A673 (cell line): Measurements from ENCODE around the gene CELSR1. TPM values are rescaled to one million over a fixed set of nuclear protein-coding genes. Genes with fewer than 3 reads are reported as not detected.

Experiments
- BruUV-seq: library from RNA; stranded (reverse); fragments of 400-500 nt; replicated peaks from 2 replicates; lab custom pipeline; 2021; lab: Mats Ljungman, UMichigan
- CTCF ChIA-PET: fragments of 300-600 bp; sonication (Branson Sonifier 250); formaldehyde crosslinking; loops from one replicate; lab custom pipeline; 2022; ENCODE audit warnings: antibody characterized with exemption; lab: Charles Lee
- POLR2A ChIA-PET: fragments of 300-600 bp; sonication (Branson Sonifier 250); formaldehyde crosslinking; loops from one replicate; lab custom pipeline; 2022; ENCODE audit warnings: antibody characterized with exemption; ENCODE audit not compliant: low non-redundant PET; lab: Charles Lee
- DNase-seq: peaks from one replicate; pipeline ENCODE4 v3.0.0-alpha.2; 2015; ENCODE audit warnings: low spot score
- H3K27ac ChIP-seq: fragments of 200-600 bp; sonication (generic); 2 replicates; pipeline ENCODE4 v1.5.1; 2016; ENCODE audit warnings: mixed run types, low read depth, mild to moderate bottlenecking, mixed read lengths, antibody characterized with exemption, low read length; ENCODE audit not compliant: poor library complexity, severe bottlenecking
- H3K27me3 ChIP-seq: fragments of 200-600 bp; sonication (generic); replicated peaks from 2 replicates; pipeline ENCODE4 v1.6.1; 2017; ENCODE audit warnings: mixed run types, low read depth, mild to moderate bottlenecking, mixed read lengths, antibody characterized with exemption, low read length; ENCODE audit not compliant: insufficient read depth, poor library complexity
- H3K36me3 ChIP-seq: fragments of 200-600 bp; sonication (generic); 2 replicates; pipeline ENCODE4 v1.6.1; 2016; ENCODE audit warnings: mixed run types, mild to moderate bottlenecking, mixed read lengths, antibody characterized with exemption, low read length; ENCODE audit not compliant: insufficient read depth, poor library complexity, severe bottlenecking
- H3K4me1 ChIP-seq: fragments of 200-600 bp; sonication (generic); 2 replicates; pipeline ENCODE4 v1.6.1; 2017; ENCODE audit warnings: mixed run types, mild to moderate bottlenecking, mixed read lengths, antibody characterized with exemption, low read length; ENCODE audit not compliant: insufficient read depth, poor library complexity, severe bottlenecking
- H3K4me3 ChIP-seq: fragments of 200-600 bp; sonication (generic); 2 replicates; pipeline ENCODE4 v1.5.1; 2016; ENCODE audit warnings: low read depth, mixed run types, mild to moderate bottlenecking, mixed read lengths, low read length; ENCODE audit not compliant: poor library complexity, severe bottlenecking
- H3K9me3 ChIP-seq: fragments of 200-600 bp; sonication (generic); 2 replicates; pipeline ENCODE4 v1.6.1; 2016; ENCODE audit warnings: mixed run types, low read depth, mild to moderate bottlenecking, mixed read lengths, antibody characterized with exemption, low read length; ENCODE audit not compliant: poor library complexity, severe bottlenecking
- EZH2 ChIP-seq: fragments of 200-600 bp; sonication (generic); IDR thresholded peaks from 2 replicates; pipeline ENCODE4 v1.6.1; 2017; ENCODE audit warnings: borderline replicate concordance, low read depth, mild to moderate bottlenecking, mixed read lengths, antibody characterized with exemption, low read length; ENCODE audit not compliant: poor library complexity, severe bottlenecking
- intact Hi-C: fragments of 100-400 bp; cut with micrococcal nuclease; formaldehyde crosslinking; loops from one replicate; pipeline ENCODE4 v1.10.0; 2022; ENCODE audit not compliant: unreplicated experiment
- total RNA-seq: library from RNA; stranded (reverse); gene quantifications from 2 replicates; pipeline ENCODE4 v1.2.3, GENCODE V29; 2021
- TF ChIP-seq, protein P1 (sequence below): fragments of 300-800, 200-600 bp; sonication (generic); conservative IDR thresholded peaks from 2 replicates; pipeline ENCODE4 v1.5.1; 2017; ENCODE audit warnings: low read depth, mild to moderate bottlenecking, antibody characterized with exemption, low read length, moderate library complexity, mixed read lengths

Gene CELSR1
- total RNA-seq, 1 experiment from 2014 or later = 2.3 TPM

DNA sequence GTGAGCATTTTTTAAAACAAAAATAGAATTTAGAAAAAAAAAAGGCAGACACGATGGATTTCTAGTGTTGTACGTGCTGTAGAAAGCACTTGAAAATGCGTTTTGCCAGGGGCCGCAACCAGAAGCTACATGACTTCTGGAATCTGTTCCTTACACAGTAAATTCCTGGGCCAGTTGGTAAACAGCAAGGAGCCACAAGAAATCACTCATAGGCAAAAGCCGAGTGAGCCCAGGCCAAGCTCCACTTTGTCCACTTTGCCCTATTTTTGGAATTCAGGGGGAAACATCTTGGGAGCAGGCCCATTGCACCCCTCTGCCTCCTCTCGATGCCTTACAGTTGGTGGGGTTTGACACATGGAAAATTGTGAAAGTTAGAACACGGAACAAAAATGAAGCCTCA lies 4.1 kb upstream of the CELSR1 start:
- TF ChIP-seq, protein P1, sequence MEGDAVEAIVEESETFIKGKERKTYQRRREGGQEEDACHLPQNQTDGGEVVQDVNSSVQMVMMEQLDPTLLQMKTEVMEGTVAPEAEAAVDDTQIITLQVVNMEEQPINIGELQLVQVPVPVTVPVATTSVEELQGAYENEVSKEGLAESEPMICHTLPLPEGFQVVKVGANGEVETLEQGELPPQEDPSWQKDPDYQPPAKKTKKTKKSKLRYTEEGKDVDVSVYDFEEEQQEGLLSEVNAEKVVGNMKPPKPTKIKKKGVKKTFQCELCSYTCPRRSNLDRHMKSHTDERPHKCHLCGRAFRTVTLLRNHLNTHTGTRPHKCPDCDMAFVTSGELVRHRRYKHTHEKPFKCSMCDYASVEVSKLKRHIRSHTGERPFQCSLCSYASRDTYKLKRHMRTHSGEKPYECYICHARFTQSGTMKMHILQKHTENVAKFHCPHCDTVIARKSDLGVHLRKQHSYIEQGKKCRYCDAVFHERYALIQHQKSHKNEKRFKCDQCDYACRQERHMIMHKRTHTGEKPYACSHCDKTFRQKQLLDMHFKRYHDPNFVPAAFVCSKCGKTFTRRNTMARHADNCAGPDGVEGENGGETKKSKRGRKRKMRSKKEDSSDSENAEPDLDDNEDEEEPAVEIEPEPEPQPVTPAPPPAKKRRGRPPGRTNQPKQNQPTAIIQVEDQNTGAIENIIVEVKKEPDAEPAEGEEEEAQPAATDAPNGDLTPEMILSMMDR = no peak
- no peak for TF ChIP-seq EZH2
- no peak for DNase-seq
- ChIA-PET CTCF (interaction anchor here (0.6 to 1.6 kb wide), 5 partner anchors 9 to 186 kb away, joined by 3 to 19 read pairs (median 3); no protein-coding TSS in a partner anchor), POLR2A (no interaction called here)
- Histone ChIP-seq H3K36me3 (no peaks in the 10 kb centered on the region), H3K4me1 (peaks cover 10% of the 10 kb centered on the region), H3K4me3 (no peak overlapping the region), H3K9me3 (no peaks in the 10 kb centered on the region), H3K27ac (no peak overlapping the region), H3K27me3 (peaks cover 11% of the 10 kb centered on the region)
- BruUV-seq = no TSS peak
- intact Hi-C loops = no loop called here

DNA sequence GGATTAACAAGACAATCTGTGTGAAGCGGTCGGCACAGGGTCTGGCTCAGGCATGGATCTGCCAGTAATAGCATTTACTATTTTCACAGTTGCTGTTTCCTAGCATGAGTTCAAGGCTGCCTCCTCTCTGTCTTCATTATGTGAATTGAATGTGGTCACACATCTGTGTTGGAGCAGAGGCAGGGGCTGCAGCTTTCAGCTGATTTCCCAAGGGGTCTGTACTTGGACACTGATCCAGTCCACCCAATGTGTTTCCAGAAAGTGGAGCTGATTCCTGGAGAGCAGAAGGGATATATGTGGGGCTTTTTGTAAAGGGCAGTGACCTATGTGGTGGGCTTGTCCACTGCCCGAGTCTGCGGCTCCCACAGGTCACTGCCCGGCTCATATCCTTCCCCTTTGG lies 3.5 kb upstream of the CELSR1 start:
- POLR2A ChIA-PET = no interaction called here
- no peaks in the 10 kb centered on the region for H3K36me3 ChIP-seq
- CTCF ChIA-PET = interaction anchor here (1.2 to 1.6 kb wide), 3 partner anchors 22 to 184 kb away, joined by 3 to 19 read pairs (median 9); no protein-coding TSS in a partner anchor
- no peak overlapping the region for H3K4me3 ChIP-seq
- no peaks in the 10 kb centered on the region for H3K9me3 ChIP-seq
- H3K27ac ChIP-seq = no peak overlapping the region
- intact Hi-C loops = no loop called here
- H3K27me3 ChIP-seq = peaks cover 11% of the 10 kb centered on the region
- no peak for DNase-seq
- H3K4me1 ChIP-seq = peaks cover 10% of the 10 kb centered on the region
- TF ChIP-seq, protein P1 = no peak
- TF ChIP-seq EZH2 = no peak
- no TSS peak for BruUV-seq

DNA sequence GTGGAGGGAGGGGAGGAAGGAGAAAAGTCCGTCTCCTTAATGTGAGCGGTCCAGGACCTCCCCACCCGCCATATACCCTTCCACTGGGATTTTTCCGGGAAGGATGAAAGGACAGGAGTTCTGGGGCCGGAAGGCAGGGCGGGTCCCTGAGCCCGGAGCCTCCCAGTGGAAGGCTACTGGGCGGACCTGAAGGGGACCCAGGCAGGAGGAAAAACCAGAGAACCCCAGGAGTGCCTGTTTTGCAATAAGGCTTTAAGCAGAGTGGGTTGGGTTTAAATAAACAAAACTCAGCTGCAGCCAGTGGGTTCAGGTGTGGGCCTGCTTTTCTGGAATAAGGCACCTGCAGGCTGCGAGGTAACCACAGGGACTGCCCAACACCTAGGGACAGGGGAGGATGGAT lies 1.7 kb upstream of the CELSR1 start:
- Histone ChIP-seq H3K27me3 (peaks cover 11% of the 10 kb centered on the region), H3K9me3 (no peaks in the 10 kb centered on the region), H3K27ac (no peak overlapping the region), H3K4me3 (no peak overlapping the region), H3K4me1 (peaks cover 10% of the 10 kb centered on the region), H3K36me3 (no peaks in the 10 kb centered on the region)
- ChIA-PET CTCF (interaction anchor here (1.7 kb wide), 1 partner anchor 171 kb away, joined by 10 read pairs; no protein-coding TSS in a partner anchor), POLR2A (no interaction called here)
- BruUV-seq = no TSS peak
- intact Hi-C loops = loop anchor here (10.0 kb wide), 1 partner anchor 544 kb away; no protein-coding TSS in a partner anchor
- no peak for DNase-seq
- TF ChIP-seq, protein P1 = no peak
- no peak for TF ChIP-seq EZH2
